GM18511 (cell line): ENCODE measurements around the gene ELMO3.

Experiments
- ATAC-seq: cut with Tn5 transposase; IDR thresholded peaks from one replicate; pipeline ENCODE4 v1.9.1; 2021; ENCODE audit warnings: mild to moderate bottlenecking, moderate library complexity; ENCODE audit not compliant: unreplicated experiment

Gene ELMO3, protein sequence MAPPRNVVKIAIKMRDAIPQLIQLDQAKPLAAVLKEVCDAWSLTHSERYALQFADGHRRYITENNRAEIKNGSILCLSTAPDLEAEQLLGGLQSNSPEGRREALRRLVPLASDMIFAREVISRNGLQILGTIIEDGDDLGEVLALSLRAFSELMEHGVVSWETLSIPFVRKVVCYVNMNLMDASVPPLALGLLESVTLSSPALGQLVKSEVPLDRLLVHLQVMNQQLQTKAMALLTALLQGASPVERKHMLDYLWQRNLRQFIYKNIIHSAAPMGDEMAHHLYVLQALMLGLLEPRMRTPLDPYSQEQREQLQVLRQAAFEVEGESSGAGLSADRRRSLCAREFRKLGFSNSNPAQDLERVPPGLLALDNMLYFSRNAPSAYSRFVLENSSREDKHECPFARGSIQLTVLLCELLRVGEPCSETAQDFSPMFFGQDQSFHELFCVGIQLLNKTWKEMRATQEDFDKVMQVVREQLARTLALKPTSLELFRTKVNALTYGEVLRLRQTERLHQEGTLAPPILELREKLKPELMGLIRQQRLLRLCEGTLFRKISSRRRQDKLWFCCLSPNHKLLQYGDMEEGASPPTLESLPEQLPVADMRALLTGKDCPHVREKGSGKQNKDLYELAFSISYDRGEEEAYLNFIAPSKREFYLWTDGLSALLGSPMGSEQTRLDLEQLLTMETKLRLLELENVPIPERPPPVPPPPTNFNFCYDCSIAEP

DNA sequence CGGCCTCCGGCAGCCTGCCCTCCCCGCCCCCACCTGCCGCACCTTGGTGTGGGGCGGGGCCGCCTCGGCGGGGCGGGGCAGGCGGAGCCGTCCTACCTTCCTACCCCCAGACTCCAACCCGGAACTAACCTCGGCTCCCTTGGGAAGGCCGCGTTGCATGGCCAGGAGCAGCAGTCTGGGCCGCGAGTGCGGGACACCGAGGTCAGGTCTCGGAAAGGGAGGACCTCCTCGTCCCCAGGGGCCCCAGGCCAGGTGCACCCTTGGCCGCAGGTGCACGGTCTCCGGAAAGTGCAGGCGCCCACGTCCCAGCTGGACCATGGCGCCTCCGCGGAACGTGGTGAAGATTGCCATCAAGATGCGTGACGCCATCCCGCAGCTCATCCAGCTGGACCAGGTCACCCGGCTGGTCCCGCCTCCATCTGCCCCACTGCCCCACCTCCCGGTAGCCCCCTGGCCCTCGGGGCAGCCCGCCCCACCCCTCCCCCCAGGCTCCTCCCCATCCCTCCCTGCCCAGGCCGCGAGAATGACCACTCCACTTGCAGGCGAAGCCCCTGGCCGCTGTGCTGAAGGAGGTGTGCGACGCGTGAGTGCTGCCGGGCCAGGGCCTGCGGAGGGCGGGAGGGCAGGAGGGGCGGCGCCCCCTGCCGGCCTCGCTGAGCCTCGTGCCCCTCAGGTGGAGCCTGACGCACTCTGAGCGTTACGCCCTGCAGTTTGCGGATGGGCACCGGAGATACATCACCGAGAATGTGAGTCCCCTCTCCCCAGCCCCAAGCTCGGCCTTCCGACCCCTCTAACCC lies at the start of gene ELMO3:
TSS of gene ELMO3 (plus strand) at position 121 of the 797 bp plus-strand sequence. CDS start at position 317, 196 bp downstream.
- ATAC-seq: no peak

GRCh38 chr16:67149276-67150046 lies 49.5 kb upstream of the ELMO3 start:
- no peak for ATAC-seq

DNA sequence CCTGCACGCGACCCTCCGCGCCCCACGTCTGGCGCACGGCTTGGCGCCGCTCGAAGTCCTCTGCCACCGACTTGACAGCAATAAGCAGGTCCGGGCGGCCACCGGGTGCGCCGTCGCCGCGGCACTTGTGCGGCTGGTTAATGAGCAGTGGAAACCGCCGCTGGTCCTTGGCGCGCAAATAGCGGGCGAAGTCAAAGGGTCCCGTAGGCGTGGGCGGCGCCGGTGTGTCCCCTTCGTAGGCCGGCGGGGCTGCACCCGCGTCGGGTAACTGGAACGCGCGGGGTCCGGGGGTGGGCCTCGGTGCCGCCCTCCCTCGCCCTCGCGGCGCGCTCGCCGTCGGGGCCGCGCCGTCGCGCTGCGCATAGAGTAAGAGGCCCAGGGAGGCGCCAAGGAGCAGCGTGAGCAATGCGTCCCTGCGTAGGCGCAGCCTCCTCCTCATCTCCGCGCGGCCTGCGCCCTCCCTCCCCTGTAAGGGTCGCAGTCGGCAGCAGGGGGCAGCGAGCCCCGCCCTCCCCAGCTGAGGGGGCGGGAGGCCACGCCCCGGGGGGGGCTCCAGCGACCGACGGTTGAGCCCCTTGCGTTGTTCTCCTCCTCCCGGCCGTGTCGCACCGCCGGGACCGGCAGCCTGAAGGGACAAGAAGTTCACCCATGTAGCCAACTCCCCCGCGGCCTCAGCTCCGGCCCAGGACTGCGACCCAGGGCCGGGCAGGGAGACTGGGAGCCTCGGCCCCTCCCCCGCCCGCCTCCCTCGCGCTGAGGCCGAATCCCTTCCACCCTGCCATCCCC lies 48.7 kb upstream of the ELMO3 start:
- ATAC-seq: peak; percentile 40

DNA sequence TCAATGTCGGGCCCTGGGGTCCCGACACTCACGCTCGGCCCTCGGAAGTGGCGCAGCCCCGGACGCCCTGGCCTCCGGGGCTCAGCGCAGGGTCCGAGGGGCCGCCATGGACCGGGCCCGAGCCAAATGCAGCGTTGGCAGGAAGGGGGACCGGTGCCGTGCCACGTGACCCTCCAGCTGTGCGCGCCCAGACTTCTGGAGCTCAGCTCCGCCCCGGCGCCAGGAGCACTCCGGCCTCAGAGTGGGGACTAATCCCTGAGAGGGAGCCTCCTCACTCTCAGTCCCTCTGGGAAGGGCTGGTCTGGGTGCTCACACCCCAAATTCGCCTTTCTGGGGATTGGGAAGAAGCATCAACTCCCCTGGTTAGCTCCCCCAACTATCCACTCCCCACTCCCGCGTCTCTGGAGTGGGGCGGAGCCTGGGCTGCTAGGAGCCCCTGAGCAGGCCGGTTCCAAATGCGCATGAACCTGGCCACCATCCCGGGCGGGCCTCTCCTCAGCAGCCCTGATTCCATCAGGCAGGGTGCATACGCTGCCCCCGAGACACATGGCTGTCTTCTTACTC lies 48.0 kb upstream of the ELMO3 start, which contains the start of gene B3GNT9:
TSS of gene B3GNT9 (minus strand) at position 166 of the 564 bp plus-strand sequence. CDS start 513 bp downstream, outside the sequence.
- ATAC-seq: peak; percentile 75

GRCh38 chr16:67151431-67152097 lies 47.4 kb upstream of the ELMO3 start:
- no peak for ATAC-seq

DNA sequence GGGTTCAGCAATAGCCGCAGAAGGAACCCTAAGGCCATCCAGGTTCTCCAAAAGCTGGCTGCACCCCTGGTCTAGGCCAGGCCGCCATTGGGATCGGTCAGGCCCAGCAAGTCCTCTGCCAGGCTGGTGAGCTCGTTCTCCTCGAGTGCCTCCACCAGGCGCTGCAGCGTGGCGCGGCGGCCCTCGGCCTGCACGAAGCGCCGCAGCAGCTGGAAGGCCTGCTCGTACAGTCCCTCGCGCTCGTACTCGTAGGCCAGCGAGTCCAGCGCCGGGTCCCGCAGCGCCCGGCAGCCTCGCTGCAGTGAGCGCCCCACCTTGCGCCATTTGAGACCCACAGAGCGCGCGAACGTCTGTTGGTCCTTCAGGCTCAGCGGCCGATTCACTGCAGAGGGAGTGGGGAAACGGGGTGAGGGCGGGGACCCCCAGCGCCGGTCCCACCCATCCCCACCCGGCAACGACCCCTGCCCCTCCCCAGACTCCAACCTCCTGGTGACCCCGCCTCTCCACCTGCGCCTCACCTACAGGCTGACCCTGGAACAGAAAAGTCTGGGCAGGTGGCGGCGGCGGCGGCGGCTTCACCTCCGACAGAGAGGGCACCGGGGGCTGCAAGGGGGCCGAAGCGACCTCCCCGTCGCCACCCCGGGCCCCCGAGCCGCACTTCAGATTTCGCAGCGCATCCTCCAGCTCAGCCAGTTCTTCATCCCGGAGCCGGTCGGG lies 44.2 kb upstream of the ELMO3 start:
- no peak for ATAC-seq

- no peak for ATAC-seq
Measured at GRCh38 chr16:67155295-67156142, 43.4 kb upstream of the ELMO3 start.

GRCh38 chr16:67156143-67156844 lies 42.6 kb upstream of the ELMO3 start:
- no peak for ATAC-seq

GRCh38 chr16:67157106-67157748 lies 41.7 kb upstream of the ELMO3 start:
- no peak for ATAC-seq

- ATAC-seq: no peak
Measured at GRCh38 chr16:67157892-67158635, 40.9 kb upstream of the ELMO3 start.

- ATAC-seq: peak; percentile 46
Measured at GRCh38 chr16:67158637-67159600, 40.0 kb upstream of the ELMO3 start.

- ATAC-seq: no peak
Measured at GRCh38 chr16:67161595-67162058, 37.3 kb upstream of the ELMO3 start.

- no peak for ATAC-seq
Measured at GRCh38 chr16:67162506-67163163, 36.3 kb upstream of the ELMO3 start.
